Endometrial microvascular endothelial cells (primary cell): ENCODE measurements around the gene NPAS2. TPM values are rescaled to one million over a fixed set of nuclear protein-coding genes. Genes with fewer than 3 reads are reported as not detected.

Experiments used
- in situ Hi-C: cut with HindIII; loops from 2 replicates; pipeline ENCODE4 v1.10.0; 2017; ENCODE audit warnings: low sequenced_read_pairs, low pct_unique_long_range_greater_than_20kb; ENCODE audit errors: inconsistent ontology term
- total RNA-seq: library from RNA; depleted of rRNA; stranded (reverse); fragments of >200 nt; gene quantifications from one replicate; pipeline ENCODE4 v1.2.3, GENCODE V29; 2015; ENCODE audit errors: inconsistent ontology term

The NPAS2 gene
- total RNA-seq, 1 donor from 2014 or later, result 0.93 TPM

- in situ Hi-C loops, result no loop called here
Measured at GRCh38 chr2:100870652-100871531, 51.0 kb downstream of the NPAS2 start.

GRCh38 chr2:100875516-100876230 is 55.7 kb downstream of the NPAS2 start:
- in situ Hi-C loops, result no loop called here

DNA sequence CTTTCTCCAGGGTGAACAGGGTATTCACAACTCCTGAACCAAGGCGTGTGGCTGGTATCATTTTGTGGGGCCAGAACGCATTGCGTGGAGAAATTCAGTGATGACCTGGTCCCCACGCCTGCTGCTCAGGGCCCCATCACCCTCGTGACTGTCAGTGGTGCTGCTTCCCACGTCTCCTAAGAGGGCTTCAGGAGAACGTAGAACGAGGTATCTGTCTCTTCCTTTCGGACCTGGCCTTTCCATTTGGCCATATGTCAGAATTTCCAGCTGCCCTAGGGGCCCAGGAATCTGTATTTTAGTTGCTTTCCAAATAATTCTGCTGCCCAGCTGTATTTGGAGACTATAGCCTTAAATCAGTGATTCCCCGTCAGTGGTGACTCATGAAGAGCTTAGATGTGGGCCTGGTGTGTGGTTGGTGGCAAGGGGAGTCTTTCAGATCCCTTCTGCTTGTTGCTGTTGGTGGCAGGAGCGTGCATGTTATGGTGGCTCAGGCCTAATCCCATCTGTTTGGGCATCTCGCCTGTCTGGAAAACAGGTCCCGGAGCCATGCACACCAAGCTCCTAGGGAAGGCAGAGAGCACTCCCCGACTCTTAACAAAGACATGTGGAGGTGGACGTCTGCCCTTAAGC is 56.4 kb downstream of the NPAS2 start:
- in situ Hi-C loops, result no loop called here

- in situ Hi-C loops, result no loop called here
Measured at GRCh38 chr2:100877555-100877954, 57.6 kb downstream of the NPAS2 start.

- in situ Hi-C loops, result no loop called here
Measured at GRCh38 chr2:100878000-100878791, 58.3 kb downstream of the NPAS2 start.

GRCh38 chr2:100879296-100879695 is 59.4 kb downstream of the NPAS2 start:
- in situ Hi-C loops, result no loop called here

DNA sequence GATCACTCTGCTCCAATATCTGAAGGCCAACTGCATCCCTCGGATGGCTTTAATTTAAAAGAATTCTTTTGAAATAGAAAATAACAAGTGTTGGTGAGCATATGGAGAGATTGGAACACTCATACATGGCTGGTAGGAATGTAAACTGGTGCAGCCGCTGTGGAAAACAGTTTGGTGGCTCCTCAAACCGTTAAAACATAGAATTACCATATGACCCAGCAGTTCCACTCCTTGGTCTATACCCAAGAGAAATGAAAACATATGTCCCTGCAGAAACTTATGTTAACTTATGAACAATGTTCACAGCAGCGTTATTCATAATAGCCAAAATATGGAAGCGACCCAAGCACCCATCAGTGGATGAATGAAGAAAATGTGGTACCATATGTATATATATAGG is 60.1 kb downstream of the NPAS2 start:
- in situ Hi-C loops, result no loop called here

GRCh38 chr2:100880730-100881129 is 60.8 kb downstream of the NPAS2 start:
- in situ Hi-C loops, result no loop called here

DNA sequence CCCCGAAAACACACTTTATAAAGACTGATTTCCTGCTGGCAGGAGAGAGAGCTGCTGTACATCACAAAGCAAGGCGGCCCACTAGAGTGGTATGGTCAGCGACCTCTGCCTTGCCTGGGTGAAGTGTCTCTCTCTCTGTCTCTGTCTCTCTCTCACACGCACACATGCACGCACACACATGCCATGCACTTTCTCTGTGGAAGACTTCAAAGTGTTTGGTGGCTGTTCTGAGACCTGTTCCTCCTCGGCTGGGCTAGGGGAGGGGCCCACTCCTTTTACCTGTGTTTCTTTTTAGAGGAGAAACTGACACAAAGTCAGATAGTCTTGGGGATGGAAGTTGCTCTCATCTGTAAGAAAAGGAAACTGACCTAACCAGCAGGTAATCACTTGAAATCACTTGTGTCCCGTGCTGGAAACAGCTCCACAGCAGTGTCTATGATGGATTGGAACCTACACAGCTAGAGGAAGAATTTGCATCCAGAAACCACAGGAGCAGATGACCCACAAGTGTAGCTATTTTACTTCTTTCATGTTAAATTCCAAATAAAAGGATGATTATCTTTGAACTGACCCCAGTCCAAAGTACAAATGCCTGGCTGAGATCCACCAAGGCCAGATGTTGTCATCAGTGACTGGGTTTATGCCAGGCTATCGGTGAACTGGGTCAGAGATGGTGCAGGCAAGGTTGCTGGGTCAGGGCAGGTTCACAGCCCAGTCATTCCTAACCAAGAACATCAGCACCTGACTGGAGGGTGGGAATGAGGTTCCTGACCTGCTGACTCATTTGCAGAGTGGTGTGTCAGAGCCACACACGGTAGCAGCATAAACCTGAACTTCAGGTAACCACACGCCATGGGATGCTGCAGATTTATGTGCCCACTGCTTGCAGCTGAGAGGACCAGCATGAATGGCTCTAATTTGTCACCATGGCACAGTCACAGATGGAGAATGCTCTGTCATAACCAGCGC is 63.0 kb downstream of the NPAS2 start:
- in situ Hi-C loops, result no loop called here

DNA sequence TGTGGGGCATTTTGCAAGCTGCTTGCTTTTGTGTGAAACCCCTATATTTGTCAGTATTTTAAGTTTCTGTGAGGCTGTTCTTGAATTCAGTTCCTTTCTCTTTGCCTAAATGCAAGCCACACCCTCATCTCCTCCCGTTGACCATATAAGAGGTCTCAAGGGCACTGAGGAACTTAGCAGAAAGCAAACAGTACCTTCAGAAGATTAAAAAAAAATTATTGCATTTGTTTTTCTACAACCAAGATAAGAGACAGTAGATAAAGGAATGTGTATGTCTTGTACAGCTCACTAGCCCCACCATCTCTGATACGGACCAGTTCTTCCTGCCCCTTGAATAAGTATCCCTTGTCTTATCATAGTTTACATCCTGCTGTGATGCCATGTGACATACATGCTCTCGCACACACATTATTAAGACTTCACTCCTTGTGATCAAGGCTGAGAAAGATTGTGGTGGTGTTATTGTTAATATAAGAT is 64.2 kb downstream of the NPAS2 start:
- in situ Hi-C loops, result no loop called here

GRCh38 chr2:100886085-100886484 is 66.1 kb downstream of the NPAS2 start:
- in situ Hi-C loops, result no loop called here

DNA sequence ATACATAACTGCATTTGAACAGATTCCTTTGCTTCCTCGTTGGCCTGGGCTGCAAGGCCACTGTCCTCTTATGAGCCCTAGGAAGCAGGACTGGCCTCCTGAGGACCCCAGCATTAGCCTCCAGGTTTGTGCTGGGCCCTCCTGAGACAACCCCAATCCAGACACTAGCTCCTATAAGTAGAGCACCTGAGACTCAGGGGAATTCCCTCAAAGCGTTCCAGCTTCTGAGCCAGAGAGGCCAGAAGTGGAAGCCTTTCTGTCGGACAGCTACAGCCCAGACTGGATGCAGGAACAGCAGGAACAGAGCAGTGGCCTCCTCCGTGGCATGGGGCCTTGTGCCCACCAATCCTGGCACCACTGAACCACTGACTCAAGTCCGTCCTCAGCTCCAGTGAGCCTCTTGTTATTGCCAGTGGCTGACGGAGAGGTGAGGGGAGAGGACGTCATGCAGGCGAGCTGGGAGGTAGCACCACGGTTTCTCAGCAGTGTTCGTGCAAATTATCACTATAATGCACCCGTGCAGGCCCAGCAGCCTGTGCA is 67.2 kb downstream of the NPAS2 start:
- in situ Hi-C loops, result no loop called here

DNA sequence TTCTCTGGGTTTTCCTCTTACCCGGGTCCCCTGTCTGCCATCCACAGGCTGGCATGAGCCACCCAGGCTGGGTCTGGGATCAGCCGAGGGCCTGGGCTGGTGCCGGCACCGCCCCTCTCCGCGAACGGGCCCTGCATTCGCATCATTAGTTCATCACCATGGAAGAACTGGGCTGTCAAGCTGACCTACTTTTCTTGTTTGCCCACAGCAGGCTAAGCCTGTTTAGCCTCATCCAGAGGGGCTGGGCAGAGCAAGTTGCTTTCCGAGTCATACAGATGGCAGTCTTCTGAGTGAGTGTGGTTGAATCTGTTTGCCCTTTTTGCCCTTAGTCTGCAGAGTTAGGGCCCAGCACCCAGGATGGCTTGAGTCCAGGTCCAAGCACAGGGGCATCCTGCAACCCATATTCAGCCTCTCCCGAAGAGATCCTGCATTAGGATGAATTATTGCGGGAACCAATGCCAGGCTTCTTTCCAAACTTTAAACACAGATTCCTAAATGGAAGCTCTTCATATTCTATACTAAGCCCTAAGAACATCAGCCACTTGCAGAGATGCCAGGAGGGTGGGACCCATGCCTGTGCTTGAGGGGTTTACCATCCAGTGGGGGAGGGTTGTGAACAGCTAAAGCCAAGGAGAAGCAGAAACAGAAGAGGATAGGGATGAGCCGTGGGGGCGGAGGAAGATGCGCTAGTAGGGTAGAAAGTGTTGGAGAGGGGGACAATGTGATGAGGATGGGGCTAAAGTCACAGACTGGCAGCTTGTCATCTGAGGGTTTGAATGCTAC is 68.0 kb downstream of the NPAS2 start:
- in situ Hi-C loops, result no loop called here

GRCh38 chr2:100888601-100889000 is 68.7 kb downstream of the NPAS2 start:
- in situ Hi-C loops, result no loop called here

GRCh38 chr2:100889286-100889685 is 69.3 kb downstream of the NPAS2 start:
- in situ Hi-C loops, result no loop called here

DNA sequence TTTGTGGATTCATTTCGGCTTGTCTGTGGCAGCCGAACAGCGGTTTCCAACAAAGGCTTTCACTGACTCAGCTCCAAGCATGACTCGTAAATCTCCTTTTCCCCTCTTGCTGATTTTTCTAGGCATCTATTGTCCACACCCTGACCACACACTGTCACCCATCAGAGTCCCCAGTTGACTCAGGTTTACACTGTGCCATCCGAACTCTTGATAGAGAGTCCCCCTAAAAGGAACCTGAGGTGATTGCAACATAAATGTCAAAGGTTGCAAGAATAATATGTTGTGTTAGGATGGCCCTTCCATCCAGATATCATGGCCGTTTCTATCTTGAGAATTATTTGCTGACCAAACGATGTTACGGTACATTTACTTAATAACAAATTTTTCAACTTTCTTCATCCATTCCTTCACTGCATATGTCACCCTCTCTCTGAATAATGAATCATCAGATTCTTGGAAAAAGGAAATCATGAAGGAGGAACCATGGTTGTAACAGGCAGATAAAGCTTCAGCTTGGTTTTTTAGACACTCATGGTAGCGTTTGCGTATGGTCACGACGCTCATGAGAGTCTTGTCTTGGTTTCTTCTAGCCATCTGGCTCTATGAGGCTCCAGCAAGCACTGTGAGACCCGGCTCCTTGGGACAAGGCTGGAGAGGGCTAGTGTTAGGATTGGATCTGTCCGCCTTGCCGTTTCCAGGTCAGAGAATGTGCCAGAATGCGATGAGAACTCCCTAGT is 72.1 kb downstream of the NPAS2 start:
- in situ Hi-C loops, result no loop called here
